Fibroblast of pulmonary artery (primary cell): ENCODE results near the gene TM9SF4.

Experiments
- DNase-seq: peaks from one replicate; pipeline ENCODE4 v3.0.0-alpha.2; 2010; ENCODE audit warnings: low read depth
- H3K4me3 ChIP-seq: replicated peaks from 2 replicates; pipeline ENCODE4 v1.5.1; 2011; ENCODE audit warnings: low read depth, mild to moderate bottlenecking, control low read depth, low read length, moderate library complexity
- CTCF ChIP-seq: IDR thresholded peaks from 2 replicates; pipeline ENCODE4 v1.5.1; 2011; ENCODE audit warnings: mild to moderate bottlenecking, control low read depth, low read length, inconsistent platforms; ENCODE audit errors: missing control alignments

TM9SF4 gene

GRCh38 chr20:32127347-32127746 lies 17.8 kb downstream of the TM9SF4 start:
- DNase-seq = no peak
- H3K4me3 ChIP-seq = no peak overlapping the region
- TF ChIP-seq CTCF = no peak

GRCh38 chr20:32128167-32128566 lies 18.7 kb downstream of the TM9SF4 start:
- no peak overlapping the region for H3K4me3 ChIP-seq
- TF ChIP-seq CTCF = no peak
- DNase-seq = no peak

GRCh38 chr20:32129863-32130262 lies 20.3 kb downstream of the TM9SF4 start:
- DNase-seq = no peak
- TF ChIP-seq CTCF = no peak
- H3K4me3 ChIP-seq = no peak overlapping the region

GRCh38 chr20:32130352-32130751 lies 20.8 kb downstream of the TM9SF4 start:
- TF ChIP-seq CTCF = no peak
- DNase-seq = peak; percentile 16
- no peak overlapping the region for H3K4me3 ChIP-seq

- H3K4me3 ChIP-seq = no peak overlapping the region
- no peak for TF ChIP-seq CTCF
- DNase-seq = no peak
Observed at GRCh38 chr20:32130965-32131364, 21.5 kb downstream of the TM9SF4 start.

GRCh38 chr20:32132911-32133549 lies 23.5 kb downstream of the TM9SF4 start:
- no peak for DNase-seq
- TF ChIP-seq CTCF = no peak
- H3K4me3 ChIP-seq = no peak overlapping the region

- no peak for DNase-seq
- no peak for TF ChIP-seq CTCF
- no peak overlapping the region for H3K4me3 ChIP-seq
Observed at GRCh38 chr20:32134026-32134425, 24.5 kb downstream of the TM9SF4 start.
